Endometrial microvascular endothelial cells (primary cell): Measurements from ENCODE around the gene IL34. TPM values are rescaled to one million over a fixed set of nuclear protein-coding genes. Genes with fewer than 3 reads are reported as not detected.

ENCODE experiments used
- in situ Hi-C: cut with HindIII; loops from 2 replicates; pipeline ENCODE4 v1.10.0; 2017; ENCODE audit warnings: low sequenced_read_pairs, low pct_unique_long_range_greater_than_20kb; ENCODE audit errors: inconsistent ontology term
- total RNA-seq: library from RNA; depleted of rRNA; stranded (reverse); fragments of >200 nt; gene quantifications from one replicate; pipeline ENCODE4 v1.2.3, GENCODE V29; 2015; ENCODE audit errors: inconsistent ontology term

IL34 gene
- total RNA-seq, 1 donor from 2014 or later, result 1.2 TPM

- in situ Hi-C loops, result no loop called here
Observed at GRCh38 chr16:70684146-70685060, 38.0 kb downstream of the IL34 start.

GRCh38 chr16:70685061-70685937, 38.9 kb downstream of the IL34 start:
- in situ Hi-C loops, result no loop called here

GRCh38 chr16:70685938-70686375, 39.6 kb downstream of the IL34 start, which contains the start of gene MTSS2:
Gene MTSS2, minus strand, starts transcription at chr16:70686053. Its CDS starts 262 bp downstream, at chr16:70685791.
- in situ Hi-C loops, result no loop called here

GRCh38 chr16:70686376-70687101, 40.2 kb downstream of the IL34 start:
- in situ Hi-C loops, result no loop called here

- in situ Hi-C loops, result no loop called here
Observed at GRCh38 chr16:70687102-70687511, 40.7 kb downstream of the IL34 start.

GRCh38 chr16:70687671-70688245, 41.4 kb downstream of the IL34 start:
- in situ Hi-C loops, result no loop called here

- in situ Hi-C loops, result no loop called here
Observed at GRCh38 chr16:70688246-70688742, 41.9 kb downstream of the IL34 start.

GRCh38 chr16:70689035-70689969, 42.9 kb downstream of the IL34 start:
- in situ Hi-C loops, result no loop called here

- in situ Hi-C loops, result no loop called here
Observed at GRCh38 chr16:70689970-70690891, 43.9 kb downstream of the IL34 start.

- in situ Hi-C loops, result no loop called here
Observed at GRCh38 chr16:70691223-70692129, 45.1 kb downstream of the IL34 start.

- in situ Hi-C loops, result no loop called here
Observed at GRCh38 chr16:70692130-70692872, 45.9 kb downstream of the IL34 start.

GRCh38 chr16:70692873-70693671, 46.7 kb downstream of the IL34 start:
- in situ Hi-C loops, result no loop called here

GRCh38 chr16:70694088-70694867, 47.9 kb downstream of the IL34 start:
- in situ Hi-C loops, result no loop called here
